Uterus (tissue), 2 donors: ENCODE data around the gene ITGB5.

Experiments used
- POLR2A ChIP-seq, 2 donors: fragments of 450-650 bp; IDR thresholded peaks; one replicate each; pipeline ENCODE4 v1.6.1; 2016; ENCODE audit warnings: antibody characterized with exemption in 2 of 2, mild to moderate bottlenecking in 1 of 2, moderate library complexity in 1 of 2
- TF ChIP-seq, protein P1 (sequence below), 4 experiments: fragments of 200-600 bp in 2 of 4; fragments of 450-650 bp in 2 of 4; sonication (generic) in 2 of 4; IDR thresholded peaks; one replicate each; pipeline ENCODE4 v1.5.1; 2016 to 2019; ENCODE audit warnings: antibody characterized with exemption in 4 of 4, mild to moderate bottlenecking in 2 of 4, moderate library complexity in 1 of 4

DNA sequence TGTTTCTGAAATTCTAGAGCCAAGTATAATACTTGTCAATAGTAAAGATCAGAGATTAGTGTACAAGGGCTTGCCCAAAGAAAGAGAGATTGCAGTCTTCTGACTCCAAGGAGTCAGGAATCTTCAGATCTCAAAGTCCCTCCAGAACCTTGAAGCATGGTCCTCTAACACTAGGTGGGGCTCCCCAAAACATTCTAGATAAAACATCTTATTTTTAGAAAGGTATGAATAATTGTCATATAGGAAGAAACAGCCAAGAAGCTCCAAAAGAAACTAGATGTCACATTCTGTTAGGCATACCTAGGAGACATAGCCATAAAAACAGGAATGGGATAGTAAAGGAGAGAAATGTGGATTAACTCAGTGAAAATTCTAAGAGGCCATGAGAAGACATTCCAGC, 36.7 kb upstream of the ITGB5 start:
- TF ChIP-seq, protein P1, sequence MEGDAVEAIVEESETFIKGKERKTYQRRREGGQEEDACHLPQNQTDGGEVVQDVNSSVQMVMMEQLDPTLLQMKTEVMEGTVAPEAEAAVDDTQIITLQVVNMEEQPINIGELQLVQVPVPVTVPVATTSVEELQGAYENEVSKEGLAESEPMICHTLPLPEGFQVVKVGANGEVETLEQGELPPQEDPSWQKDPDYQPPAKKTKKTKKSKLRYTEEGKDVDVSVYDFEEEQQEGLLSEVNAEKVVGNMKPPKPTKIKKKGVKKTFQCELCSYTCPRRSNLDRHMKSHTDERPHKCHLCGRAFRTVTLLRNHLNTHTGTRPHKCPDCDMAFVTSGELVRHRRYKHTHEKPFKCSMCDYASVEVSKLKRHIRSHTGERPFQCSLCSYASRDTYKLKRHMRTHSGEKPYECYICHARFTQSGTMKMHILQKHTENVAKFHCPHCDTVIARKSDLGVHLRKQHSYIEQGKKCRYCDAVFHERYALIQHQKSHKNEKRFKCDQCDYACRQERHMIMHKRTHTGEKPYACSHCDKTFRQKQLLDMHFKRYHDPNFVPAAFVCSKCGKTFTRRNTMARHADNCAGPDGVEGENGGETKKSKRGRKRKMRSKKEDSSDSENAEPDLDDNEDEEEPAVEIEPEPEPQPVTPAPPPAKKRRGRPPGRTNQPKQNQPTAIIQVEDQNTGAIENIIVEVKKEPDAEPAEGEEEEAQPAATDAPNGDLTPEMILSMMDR (IDR thresholded peaks at IDR 0.05): no peak
- no peak for TF ChIP-seq POLR2A (IDR thresholded peaks at IDR 0.05)
